SU-DHL-6 (cell line): Measurements from ENCODE around the gene PDCD4.

Experiments
- H2AFZ ChIP-seq: fragments of 200-600 bp; sonication (generic); 2 replicates; pipeline ENCODE4 v1.6.1; 2014; ENCODE audit warnings: low read depth, mild to moderate bottlenecking, moderate library complexity, mixed read lengths, antibody characterized with exemption, low read length; ENCODE audit not compliant: severe bottlenecking
- H3F3A ChIP-seq: fragments of 200-600 bp; shearing (Covaris generic); 2 replicates; pipeline ENCODE4 v1.6.0; 2016; ENCODE audit warnings: antibody characterized with exemption, mild to moderate bottlenecking; ENCODE audit not compliant: insufficient read depth
- H3K27ac ChIP-seq: fragments of 200-600 bp; sonication (generic); 2 replicates; pipeline ENCODE4 v1.5.1; 2016; ENCODE audit warnings: low read depth, mild to moderate bottlenecking, low read length, moderate library complexity, mixed read lengths
- H3K27me3 ChIP-seq: fragments of 200-600 bp; sonication (generic), shearing (Covaris generic); 2 replicates; pipeline ENCODE4 v1.6.0; 2014; ENCODE audit warnings: mild to moderate bottlenecking, low read length
- H3K36me3 ChIP-seq: fragments of 200-600 bp; sonication (generic); 2 replicates; pipeline ENCODE4 v1.6.1; 2014; ENCODE audit warnings: mild to moderate bottlenecking, low read length, mixed read lengths
- H3K4me2 ChIP-seq: fragments of 300-600, 200-600 bp; shearing (Covaris generic), sonication (generic); 2 replicates; pipeline ENCODE4 v1.6.0; 2014; ENCODE audit warnings: low read length, low read depth, mild to moderate bottlenecking; ENCODE audit not compliant: poor library complexity, severe bottlenecking
- H3K4me3 ChIP-seq: fragments of 200-600 bp; sonication (generic); 2 replicates; pipeline ENCODE4 v1.5.1; 2014; ENCODE audit warnings: antibody characterized with exemption, low read length, mild to moderate bottlenecking, mixed read lengths; ENCODE audit not compliant: insufficient read depth, poor library complexity, severe bottlenecking
- H3K79me2 ChIP-seq: fragments of 200-600 bp; sonication (generic); 2 replicates; pipeline ENCODE4 v1.6.1; 2014; ENCODE audit warnings: mild to moderate bottlenecking, low read length, moderate library complexity; ENCODE audit not compliant: insufficient read depth
- H3K9ac ChIP-seq: fragments of 200-600 bp; sonication (generic); 2 replicates; pipeline ENCODE4 v1.7.0; 2014; ENCODE audit warnings: mild to moderate bottlenecking, low read length
- H3K9me2 ChIP-seq: fragments of 200-600 bp; sonication (generic); replicated peaks from 2 replicates; pipeline ENCODE4 v1.6.1; 2014; ENCODE audit warnings: low read length; ENCODE audit not compliant: insufficient read depth
- H3K9me3 ChIP-seq: fragments of 200-600 bp; sonication (generic); 2 replicates; pipeline ENCODE4 v1.6.1; 2014; ENCODE audit warnings: low read length, mixed read lengths; ENCODE audit not compliant: insufficient read depth
- H4K20me1 ChIP-seq: fragments of 200-600 bp; sonication (generic); 2 replicates; pipeline ENCODE4 v1.6.1; 2014; ENCODE audit warnings: low read depth, mild to moderate bottlenecking, antibody characterized with exemption, low read length, moderate library complexity, mixed read lengths
- EZH2phosphoT487 ChIP-seq: fragments of 200-600 bp; sonication (generic), shearing (Covaris generic); conservative IDR thresholded peaks from 2 replicates; pipeline ENCODE4 v1.6.1; 2018; ENCODE audit warnings: mild to moderate bottlenecking, antibody characterized with exemption, low read length, moderate library complexity, mixed read lengths
- TF ChIP-seq, protein P1 (sequence below): fragments of 200-600 bp; sonication (generic); IDR thresholded peaks from one replicate; pipeline ENCODE4 v1.5.1; 2017; ENCODE audit warnings: antibody characterized with exemption, mild to moderate bottlenecking, low read length, moderate library complexity; ENCODE audit not compliant: insufficient read depth, poor library complexity, severe bottlenecking

PDCD4 gene

DNA sequence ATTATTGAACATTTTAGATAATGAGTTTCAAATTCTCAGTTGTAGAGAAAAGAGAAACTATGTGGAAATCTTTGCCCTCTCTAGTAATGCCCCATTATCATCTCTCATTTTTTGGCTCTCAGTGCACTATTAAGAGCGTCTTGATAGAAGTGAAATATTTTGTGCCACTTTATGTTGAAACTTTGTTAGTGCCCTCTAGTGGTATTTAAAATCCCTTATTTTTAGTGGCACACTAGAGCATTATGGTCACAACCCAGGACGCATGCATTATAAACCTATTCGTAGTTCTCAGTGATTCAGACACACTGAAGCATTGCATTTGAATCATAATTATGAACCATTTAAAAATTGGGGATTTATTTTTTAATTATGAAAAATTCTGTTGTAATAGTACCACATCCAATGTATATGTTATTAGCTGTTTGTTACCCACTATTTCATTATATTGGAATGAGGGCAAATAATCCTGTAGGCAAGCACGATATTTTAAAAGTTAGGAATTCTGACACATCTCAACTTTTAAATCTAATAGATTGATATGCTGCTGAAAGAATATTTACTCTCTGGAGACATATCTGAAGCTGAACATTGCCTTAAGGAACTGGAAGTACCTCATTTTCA is 21.9 kb downstream of the PDCD4 start:
- Histone ChIP-seq H3K4me2 (no peak overlapping the region), H3K27me3 (no peaks in the 10 kb centered on the region), H3K4me3 (no peak overlapping the region), H3K9me3 (no peaks in the 10 kb centered on the region), H3F3A (peaks cover 31% of the 10 kb centered on the region), H3K79me2 (0 out of 2 replicates have a peak, but pooled peaks cover 5% of the 10 kb centered on the region), H2AFZ (no peak overlapping the region), H3K9ac (no peak overlapping the region), H3K27ac (peak overlapping the region; percentile 34; the same call in 1 of the 2 replicates), H3K36me3 (peaks cover 68% of the 10 kb centered on the region), H3K9me2 (no peaks in the 10 kb centered on the region), H4K20me1 (no peaks in the 10 kb centered on the region)
- no peak for TF ChIP-seq EZH2phosphoT487
- TF ChIP-seq, protein P1, sequence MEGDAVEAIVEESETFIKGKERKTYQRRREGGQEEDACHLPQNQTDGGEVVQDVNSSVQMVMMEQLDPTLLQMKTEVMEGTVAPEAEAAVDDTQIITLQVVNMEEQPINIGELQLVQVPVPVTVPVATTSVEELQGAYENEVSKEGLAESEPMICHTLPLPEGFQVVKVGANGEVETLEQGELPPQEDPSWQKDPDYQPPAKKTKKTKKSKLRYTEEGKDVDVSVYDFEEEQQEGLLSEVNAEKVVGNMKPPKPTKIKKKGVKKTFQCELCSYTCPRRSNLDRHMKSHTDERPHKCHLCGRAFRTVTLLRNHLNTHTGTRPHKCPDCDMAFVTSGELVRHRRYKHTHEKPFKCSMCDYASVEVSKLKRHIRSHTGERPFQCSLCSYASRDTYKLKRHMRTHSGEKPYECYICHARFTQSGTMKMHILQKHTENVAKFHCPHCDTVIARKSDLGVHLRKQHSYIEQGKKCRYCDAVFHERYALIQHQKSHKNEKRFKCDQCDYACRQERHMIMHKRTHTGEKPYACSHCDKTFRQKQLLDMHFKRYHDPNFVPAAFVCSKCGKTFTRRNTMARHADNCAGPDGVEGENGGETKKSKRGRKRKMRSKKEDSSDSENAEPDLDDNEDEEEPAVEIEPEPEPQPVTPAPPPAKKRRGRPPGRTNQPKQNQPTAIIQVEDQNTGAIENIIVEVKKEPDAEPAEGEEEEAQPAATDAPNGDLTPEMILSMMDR: peak; percentile 67

DNA sequence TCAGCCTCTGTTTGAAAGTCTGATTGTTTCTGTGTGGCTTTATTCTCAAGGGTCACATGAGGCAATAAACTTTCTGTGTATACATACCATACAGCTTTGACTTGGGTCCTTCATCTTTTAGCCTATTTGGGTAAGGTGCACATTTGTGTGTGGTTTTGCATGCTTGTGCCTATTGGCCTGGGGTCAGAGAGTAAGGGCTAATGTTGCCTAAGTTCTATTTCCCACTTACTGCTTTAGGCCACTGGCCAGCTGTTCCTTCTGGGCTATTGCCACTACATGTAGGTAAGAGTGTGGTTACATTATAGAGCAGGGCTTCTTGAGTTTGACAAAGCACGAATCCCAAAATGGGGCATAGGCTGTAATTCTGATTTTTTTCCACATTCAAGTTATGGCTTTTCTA is 25.5 kb downstream of the PDCD4 start:
- Histone ChIP-seq H3K27ac (no peak overlapping the region), H3K9me2 (no peaks in the 10 kb centered on the region), H3K27me3 (no peaks in the 10 kb centered on the region), H4K20me1 (no peaks in the 10 kb centered on the region), H3K4me3 (no peak overlapping the region), H3K36me3 (peaks cover 46% of the 10 kb centered on the region), H2AFZ (no peak overlapping the region), H3K9ac (no peak overlapping the region), H3K9me3 (no peaks in the 10 kb centered on the region), H3F3A (peaks cover 20% of the 10 kb centered on the region), H3K4me2 (no peak overlapping the region), H3K79me2 (0 out of 2 replicates have a peak, but pooled peaks cover 5% of the 10 kb centered on the region)
- TF ChIP-seq, protein P1: no peak
- no peak for TF ChIP-seq EZH2phosphoT487

GRCh38 chr10:110898391-110898790 is 26.7 kb downstream of the PDCD4 start:
- no peak for TF ChIP-seq EZH2phosphoT487
- TF ChIP-seq, protein P1: no peak
- peaks cover 10% of the 10 kb centered on the region for H3F3A ChIP-seq
- peaks cover 42% of the 10 kb centered on the region for H3K36me3 ChIP-seq
- H3K27me3 ChIP-seq: no peaks in the 10 kb centered on the region
- H3K9ac ChIP-seq: no peak overlapping the region
- H3K27ac ChIP-seq: no peak overlapping the region
- H3K4me3 ChIP-seq: no peak overlapping the region
- no peaks in the 10 kb centered on the region for H3K9me2 ChIP-seq
- H3K9me3 ChIP-seq: no peaks in the 10 kb centered on the region
- H4K20me1 ChIP-seq: no peaks in the 10 kb centered on the region
- H3K79me2 ChIP-seq: 0 out of 2 replicates have a peak, but pooled peaks cover 5% of the 10 kb centered on the region
- no peak overlapping the region for H3K4me2 ChIP-seq
- H2AFZ ChIP-seq: no peak overlapping the region
